Stimulated activated CD4-positive, alpha-beta T cell treated with anti-CD3 and anti-CD28 coated beads, Interleukin-15, amount 100 ng/mL, for 24 hours (primary cell): ENCODE measurements around the gene CDPF1.
"Not testable (repeated sequence)": the region's sequence is repeated elsewhere in the genome, so short reads cannot be mapped to it uniquely, and the experiment has no call there.

Experiments used
- DNase-seq: peaks from one replicate; pipeline ENCODE4 v3.0.0-alpha.2; 2020

Gene CDPF1

GRCh38 chr22:46281866-46282678 lies 32.0 kb upstream of the CDPF1 start:
- DNase-seq: no peak

DNA sequence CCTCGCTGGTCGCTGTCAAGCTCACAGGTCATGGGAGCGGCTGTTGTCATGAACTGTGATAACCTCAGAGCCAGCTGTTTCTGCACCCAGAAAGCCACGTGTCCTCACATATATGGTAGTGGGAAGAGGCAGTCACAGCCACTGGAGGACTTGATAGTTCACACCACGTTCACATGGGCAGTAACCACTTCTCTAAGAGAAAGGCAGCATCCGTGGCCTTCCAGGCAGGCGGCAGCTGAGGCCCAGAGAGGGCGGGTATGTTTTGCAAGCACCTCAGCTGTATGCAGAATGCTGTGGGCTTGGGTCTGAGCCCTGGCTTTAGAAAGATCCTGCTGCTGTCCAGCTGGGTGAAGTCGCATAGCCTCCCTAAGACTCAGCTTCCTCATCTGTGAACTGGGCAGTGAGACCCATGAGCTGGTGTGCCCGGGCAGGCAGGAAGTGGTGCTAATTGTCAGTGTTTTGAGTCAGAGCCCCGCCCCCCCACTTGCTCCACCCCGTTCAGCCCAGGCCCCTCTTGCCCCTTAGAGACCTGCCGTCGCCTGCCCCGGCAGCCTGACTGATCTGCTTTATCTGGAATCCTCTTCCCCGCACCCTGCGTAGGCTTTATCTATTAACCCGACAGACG lies 31.0 kb upstream of the CDPF1 start:
- no peak for DNase-seq

DNA sequence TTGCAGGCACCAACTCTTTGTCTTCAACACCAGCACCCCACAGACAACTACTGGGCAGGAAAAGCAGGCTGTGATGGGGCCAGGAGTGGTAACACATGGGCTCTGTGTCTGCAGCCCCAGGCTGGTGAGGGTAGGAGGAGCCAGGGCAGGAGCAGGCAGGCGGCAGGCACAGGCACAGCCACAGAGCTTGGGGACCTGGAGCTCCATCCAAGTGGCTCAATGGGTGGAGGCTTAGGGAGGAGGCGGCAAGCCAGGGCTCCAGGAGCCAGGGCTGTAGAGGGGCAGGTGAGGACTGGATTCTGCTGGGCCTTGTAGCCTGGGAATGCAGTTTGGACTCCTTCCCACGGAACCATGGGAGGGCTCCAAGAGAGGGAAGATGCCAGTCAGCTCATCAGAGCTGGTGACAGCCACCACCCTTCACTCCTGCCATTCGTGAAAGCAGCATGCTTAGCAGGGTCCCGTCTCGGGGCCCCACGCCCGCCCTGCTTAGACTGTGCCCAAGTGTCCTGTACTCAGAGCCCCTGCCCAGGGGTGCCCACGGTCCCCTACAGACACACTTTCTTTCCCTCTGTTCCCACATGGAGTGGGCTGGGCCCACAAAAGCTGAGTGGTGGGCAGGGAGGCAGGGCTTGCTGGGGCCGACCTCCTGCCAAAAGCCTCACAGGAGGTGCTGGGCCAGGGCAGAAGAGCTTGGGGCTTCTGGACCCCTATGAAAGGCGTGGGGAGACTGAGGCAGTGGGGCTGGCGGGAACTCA lies 30.1 kb upstream of the CDPF1 start:
- no peak for DNase-seq

- DNase-seq: no peak
Measured at GRCh38 chr22:46278656-46279645, 28.9 kb upstream of the CDPF1 start.

DNA sequence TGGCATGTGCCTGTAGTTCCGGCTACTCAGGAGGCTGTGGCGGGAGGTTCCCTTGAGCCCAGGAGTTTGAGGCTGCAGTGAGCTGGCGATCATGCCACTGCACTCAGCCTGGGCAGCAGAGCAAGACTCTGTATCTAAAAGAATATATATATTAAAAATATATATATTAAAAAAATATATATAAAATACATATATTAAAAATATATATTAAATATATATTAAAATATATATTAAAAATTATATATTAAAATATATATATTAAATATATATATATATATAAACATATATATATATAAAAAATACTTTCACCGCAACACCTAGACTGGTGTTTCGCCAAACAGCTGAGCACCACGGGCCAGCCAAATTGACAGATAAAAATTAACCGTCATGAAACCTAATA lies 26.5 kb upstream of the CDPF1 start:
- DNase-seq: no peak

DNA sequence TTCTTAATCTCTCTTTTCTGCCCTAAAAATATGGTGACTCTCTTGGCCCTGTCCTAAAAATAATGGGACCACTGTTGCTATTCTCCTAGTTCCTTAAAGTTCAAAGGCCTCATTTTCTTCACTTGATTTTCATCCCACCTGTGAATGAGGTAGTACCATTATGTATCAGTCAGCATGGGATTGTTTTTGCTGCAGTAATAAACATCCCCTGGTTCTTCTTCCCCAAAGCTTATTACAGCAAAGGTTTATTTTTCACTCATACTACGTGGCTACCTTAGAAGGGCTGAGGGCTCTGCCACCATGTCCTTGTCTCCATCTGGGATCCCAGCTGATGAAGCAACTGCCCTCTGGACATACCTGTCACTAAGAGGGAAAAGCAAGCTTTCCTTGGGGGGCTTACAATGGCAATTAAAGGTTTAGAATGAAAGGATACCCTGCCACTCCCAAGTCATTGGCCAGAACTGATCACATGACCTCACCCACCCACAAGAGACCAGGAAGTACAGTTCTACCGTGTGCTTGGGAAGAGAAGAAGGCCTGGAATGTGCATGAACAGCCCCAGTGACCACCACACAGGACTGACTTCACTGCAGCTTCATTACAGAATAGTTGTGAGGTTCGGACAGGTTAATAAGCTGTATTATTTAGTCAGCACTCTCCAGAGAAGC lies 25.5 kb upstream of the CDPF1 start:
- no peak for DNase-seq

GRCh38 chr22:46274381-46274780 lies 24.3 kb upstream of the CDPF1 start:
- no peak for DNase-seq

DNA sequence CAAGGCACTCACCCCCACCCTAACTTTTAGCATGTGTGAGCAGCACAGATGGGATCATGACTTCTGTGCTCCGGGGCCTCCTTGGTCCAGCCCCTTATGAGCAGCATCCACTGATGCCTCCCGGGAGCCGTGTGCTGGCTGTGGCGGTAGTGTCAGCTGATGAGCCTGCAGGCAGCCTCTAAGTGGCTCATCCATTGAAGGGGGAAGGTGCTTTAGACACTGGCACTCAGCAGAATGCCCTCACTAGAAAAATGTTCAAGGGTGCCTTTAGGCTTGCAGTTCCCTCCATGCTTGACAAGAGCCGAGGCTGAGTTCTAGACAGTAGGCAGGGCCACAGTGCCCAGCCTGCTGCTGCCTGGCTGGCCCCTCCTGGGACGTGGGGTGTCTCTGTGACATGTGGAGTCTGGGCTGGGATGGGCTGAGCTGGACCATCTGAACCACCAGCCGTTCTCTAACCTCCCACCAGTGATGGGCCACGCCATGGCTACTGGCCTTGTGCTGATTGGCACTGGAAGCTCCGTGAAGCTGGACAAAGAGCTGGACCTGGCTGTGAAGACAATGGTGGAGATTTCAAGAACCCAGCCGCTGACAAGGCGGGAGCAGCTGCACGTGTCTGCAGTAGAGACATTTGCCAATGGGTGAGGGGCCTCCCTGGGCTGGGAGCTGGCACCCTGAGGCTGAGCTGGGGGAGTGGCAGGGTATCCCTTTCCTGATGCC lies 23.5 kb upstream of the CDPF1 start:
- no peak for DNase-seq

DNA sequence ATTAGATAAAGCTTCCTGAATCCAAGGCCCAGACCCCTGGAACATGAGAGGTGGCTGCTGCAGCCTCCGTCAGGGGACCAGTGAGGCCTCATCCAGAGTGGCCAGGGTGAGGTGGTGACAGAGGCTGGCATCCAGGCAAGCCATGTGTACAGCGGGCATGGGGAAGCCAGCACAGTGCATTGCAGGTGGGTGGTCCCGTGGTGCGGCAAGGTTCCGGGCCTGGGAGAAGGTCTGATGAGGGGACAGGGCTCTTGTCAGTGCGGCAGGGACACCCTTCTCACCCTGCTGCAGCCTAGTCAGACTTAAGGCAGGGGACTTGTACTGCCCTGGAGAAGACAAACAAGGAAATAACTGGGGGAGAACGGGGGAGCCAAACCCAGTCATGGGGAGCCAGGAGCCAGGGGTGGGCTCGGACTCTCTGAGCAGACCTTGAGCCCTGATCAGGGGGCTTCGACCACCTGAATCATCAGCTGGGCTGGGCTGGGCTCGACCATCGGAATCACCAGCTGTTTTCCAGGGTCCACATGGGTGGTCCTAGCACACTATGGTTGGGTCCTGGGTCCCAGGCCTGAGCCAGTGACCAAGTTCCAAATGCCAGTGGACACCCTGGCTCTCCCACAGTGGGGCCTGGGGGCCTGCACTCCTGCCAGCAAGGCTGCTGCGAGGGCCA lies 22.8 kb upstream of the CDPF1 start:
- no peak for DNase-seq

GRCh38 chr22:46272196-46272595 lies 22.1 kb upstream of the CDPF1 start:
- no peak for DNase-seq

DNA sequence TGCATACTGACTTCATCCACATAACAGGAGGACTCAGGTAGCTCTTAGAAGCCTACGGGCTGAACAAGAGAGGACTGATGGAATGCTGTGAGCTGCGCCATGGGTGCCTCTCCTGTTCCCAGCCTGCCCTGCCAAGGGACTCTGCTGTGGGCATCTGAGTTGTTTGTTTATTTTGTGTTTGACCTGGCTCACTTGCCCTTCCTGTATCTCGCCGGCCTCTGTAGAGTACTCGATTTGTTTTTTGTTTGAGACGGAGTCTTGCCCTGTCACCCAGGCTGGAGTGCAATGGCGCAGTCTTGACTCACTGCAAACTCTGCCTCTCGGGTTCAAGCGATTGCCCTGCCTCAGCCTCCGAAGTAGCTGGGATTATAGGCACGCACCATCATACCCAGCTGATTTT lies 19.5 kb upstream of the CDPF1 start:
- DNase-seq: no peak

GRCh38 chr22:46267431-46268279 lies 17.6 kb upstream of the CDPF1 start, which contains the start of gene TTC38:
TSS of gene TTC38 (plus strand) at chr22:46268008. CDS start at chr22:46268040, 32 bp downstream.
- peak; percentile 58 for DNase-seq

DNA sequence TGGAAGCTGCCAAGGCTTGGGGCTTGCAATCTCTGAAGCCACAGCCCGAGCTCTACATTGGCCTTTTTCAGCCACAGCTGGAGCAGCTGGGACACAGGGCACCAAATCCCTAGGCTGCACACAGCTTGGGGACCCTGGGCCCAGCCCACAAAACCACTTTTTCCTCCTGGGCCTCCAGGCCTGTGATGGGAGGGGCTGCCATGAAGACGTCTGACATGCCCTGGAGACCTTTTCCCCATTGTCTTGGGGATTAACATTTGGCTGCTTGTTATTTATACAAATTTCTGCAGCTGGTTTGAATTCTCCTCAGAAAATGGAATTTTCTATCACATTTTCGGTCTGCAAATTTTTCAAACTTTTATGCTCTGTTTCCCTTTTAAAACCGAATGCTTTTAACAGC lies 15.5 kb upstream of the CDPF1 start:
- not testable (repeated sequence) for DNase-seq

GRCh38 chr22:46264520-46264919 lies 14.4 kb upstream of the CDPF1 start:
- not testable (repeated sequence) for DNase-seq

DNA sequence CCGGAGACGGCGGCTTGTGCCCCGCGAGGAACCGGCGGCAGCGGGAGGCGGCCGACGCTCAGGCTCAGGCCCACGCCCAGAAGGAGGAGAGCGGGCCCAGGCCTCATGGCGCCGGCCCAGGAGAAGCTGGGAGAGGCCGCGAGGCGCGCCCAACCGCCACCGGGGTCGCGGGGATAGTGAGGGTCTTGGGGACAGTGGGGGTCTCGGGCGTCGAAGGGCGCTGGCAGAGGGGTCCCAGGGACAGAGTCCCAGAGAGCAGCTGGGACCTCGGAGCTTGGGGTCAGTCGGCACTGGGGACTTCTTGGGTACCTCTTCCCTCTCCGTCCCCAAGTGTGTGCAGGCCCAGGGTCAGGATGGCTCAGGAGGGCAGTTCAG lies 13.1 kb upstream of the CDPF1 start, which contains the start of gene PKDREJ:
TSS of gene PKDREJ (minus strand) at position 128 of the 375 bp plus-strand sequence. CDS start at position 107, 21 bp downstream.
- DNase-seq: no peak

GRCh38 chr22:46262449-46263215 lies 12.5 kb upstream of the CDPF1 start:
- DNase-seq: peak; percentile 60

DNA sequence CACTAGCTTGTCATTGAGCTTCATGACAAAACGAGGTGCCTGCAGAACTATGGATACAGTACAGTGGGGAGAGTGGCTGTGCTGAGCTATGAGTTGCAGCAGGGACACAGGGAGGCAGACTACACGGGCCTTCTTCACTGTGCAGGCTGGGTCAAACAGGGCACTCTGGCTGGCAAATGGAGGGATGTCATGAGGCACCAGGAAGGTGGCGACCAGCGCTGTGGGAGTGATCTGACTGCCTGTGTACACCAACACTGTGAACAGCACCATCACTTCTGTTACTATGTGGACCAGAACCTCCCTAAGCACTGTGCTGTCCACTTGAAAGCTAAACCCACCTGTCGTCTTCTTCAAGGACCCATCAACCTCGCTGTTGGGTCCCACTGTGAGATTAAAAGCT lies 9.9 kb upstream of the CDPF1 start:
- DNase-seq: no peak

GRCh38 chr22:46259374-46259773 lies 9.3 kb upstream of the CDPF1 start:
- no peak for DNase-seq
